ENCODE results near the gene VPS18. TPM values are rescaled to one million over a fixed set of nuclear protein-coding genes. Genes with fewer than 3 reads are reported as not detected.

The VPS18 gene
- total RNA-seq, 1 experiment from 2014 or later: 16.9 TPM

- Histone ChIP-seq H3K36me3 (ENCODE audit: control insufficient read depth in 1 of 2, insufficient read depth in 2 of 2, low read length in 2 of 2) (no peaks in the 10 kb centered on the region; a peak in 1 of 4 replicates), H3K4me2 (ENCODE audit: low read length) (no peak overlapping the region), H2AFZ (ENCODE audit: low read depth, low read length, poor library complexity, severe bottlenecking) (no peak overlapping the region), H3K4me3 (replicated peaks in 1 of 2; ENCODE audit: low read depth in 1 of 2, low read length in 2 of 2) (no peak overlapping the region), H3K9ac (ENCODE audit: low read length) (no peak overlapping the region), H3K9me2 (ENCODE audit: insufficient read depth) (no peaks in the 10 kb centered on the region), H3K4me1 (ENCODE audit: control insufficient read depth in 1 of 2, insufficient read depth in 2 of 2, low read length in 2 of 2) (peaks cover 14 to 20% of the 10 kb centered on the region in 2 experiments), H4K20me1 (ENCODE audit: insufficient read depth) (no peaks in the 10 kb centered on the region), H3K79me2 (ENCODE audit: insufficient read depth, low read length) (no peaks in the 10 kb centered on the region), H3K27me3 (ENCODE audit: insufficient read depth, low read length) (no peaks in the 10 kb centered on the region), H3K27ac (ENCODE audit: low read depth, low read length) (no peak overlapping the region), H3K9me3 (ENCODE audit: control insufficient read depth in 1 of 2, insufficient read depth in 1 of 2, low read depth in 1 of 2, low read length in 2 of 2) (no peaks in the 10 kb centered on the region)
- CTCF ChIA-PET: interaction anchor here (4.1 kb wide), 1 partner anchor 28 kb away, joined by 26 read pairs; no protein-coding TSS in a partner anchor
- intact Hi-C loops (cut with micrococcal nuclease): no loop called here
- DNase-seq (ENCODE audit: low read depth, low spot score) (no peak), ATAC-seq (no peak)
- TF ChIP-seq REST (IDR thresholded peaks at IDR 0.05; ENCODE audit: low read depth) (no peak), CBX3 (IDR thresholded peaks at IDR 0.05; ENCODE audit: low read depth) (no peak), EZH2phosphoT487 (IDR thresholded peaks at IDR 0.05; ENCODE audit: borderline replicate concordance) (no peak), CTCF (IDR thresholded peaks at IDR 0.05 in 2 of 3, conservative IDR thresholded peaks at IDR 0.05 in 1 of 3; ENCODE audit: borderline replicate concordance in 1 of 3, insufficient read depth in 1 of 3, low read depth in 2 of 3, low read length in 2 of 3) (no peak), RAD21 (IDR thresholded peaks at IDR 0.05; ENCODE audit: low read depth) (no peak), ELF1 (IDR thresholded peaks at IDR 0.05; ENCODE audit: borderline replicate concordance, low read depth) (no peak), ATF3 (IDR thresholded peaks at IDR 0.05) (no peak), CEBPB (IDR thresholded peaks at IDR 0.05; ENCODE audit: low read depth) (no peak), EGR1 (IDR thresholded peaks at IDR 0.05; ENCODE audit: low read depth) (no peak), ZBTB33 (IDR thresholded peaks at IDR 0.05; ENCODE audit: extremely low read depth, insufficient replicate concordance, low read length) (no peak), SIN3A (IDR thresholded peaks at IDR 0.05; ENCODE audit: low read depth) (no peak), YY1 (IDR thresholded peaks at IDR 0.05; ENCODE audit: extremely low read depth, insufficient replicate concordance, low read depth, low read length) (no peak), JUND (IDR thresholded peaks at IDR 0.05) (no peak), ZFX (IDR thresholded peaks at IDR 0.05) (no peak), POLR2AphosphoS5 (IDR thresholded peaks at IDR 0.05; ENCODE audit: low read depth, low read length) (no peak), ZNF274 (IDR thresholded peaks at IDR 0.05; ENCODE audit: low read depth, low read length) (no peak), MAX (IDR thresholded peaks at IDR 0.05) (no peak)
- POLR2A ChIA-PET: interaction anchor here (1.8 kb wide), 1 partner anchor 9 kb away, joined by 8 read pairs; no protein-coding TSS in a partner anchor
- RAD21 ChIA-PET (ENCODE audit: low non-redundant PET in 1 of 2, low total read pairs in 2 of 2, uncharacterized antibody in 2 of 2, unreplicated experiment in 2 of 2): no interaction called here
- BruUV-seq (replicated peaks): no TSS peak
These were observed 30.5 kb upstream of the VPS18 start for GRCh38 chr15:40863660-40864270.

Measured in HCT116 (cell line).